ENCODE data around the gene GADD45G.

The GADD45G gene

GRCh38 chr9:89632192-89632733, 27.5 kb downstream of the GADD45G start:
- no peak for DNase-seq

- no peak for DNase-seq
Observed at GRCh38 chr9:89632736-89633135, 27.9 kb downstream of the GADD45G start.

- DNase-seq = no peak
Observed at GRCh38 chr9:89633404-89633803, 28.6 kb downstream of the GADD45G start.

GRCh38 chr9:89633920-89634319, 29.1 kb downstream of the GADD45G start:
- DNase-seq = no peak

GRCh38 chr9:89634995-89635742, 30.4 kb downstream of the GADD45G start:
- no peak for DNase-seq

- no peak for DNase-seq
Observed at GRCh38 chr9:89635816-89636215, 31.0 kb downstream of the GADD45G start.

GRCh38 chr9:89637787-89638186, 33.0 kb downstream of the GADD45G start:
- DNase-seq = no peak

GRCh38 chr9:89638359-89638758, 33.5 kb downstream of the GADD45G start:
- DNase-seq = no peak

- DNase-seq = no peak
Observed at GRCh38 chr9:89638893-89639292, 34.1 kb downstream of the GADD45G start.

GRCh38 chr9:89639367-89639795, 34.6 kb downstream of the GADD45G start:
- no peak for DNase-seq

- DNase-seq = no peak
Observed at GRCh38 chr9:89639961-89640360, 35.1 kb downstream of the GADD45G start.

- DNase-seq = no peak
Observed at GRCh38 chr9:89640361-89640760, 35.5 kb downstream of the GADD45G start.

GRCh38 chr9:89640801-89641200, 36.0 kb downstream of the GADD45G start:
- no peak for DNase-seq

- DNase-seq = no peak
Observed at GRCh38 chr9:89641980-89642379, 37.2 kb downstream of the GADD45G start.

- DNase-seq = no peak
Observed at GRCh38 chr9:89642789-89643188, 38.0 kb downstream of the GADD45G start.

GRCh38 chr9:89646189-89646939, 41.6 kb downstream of the GADD45G start:
- DNase-seq = no peak

- DNase-seq = no peak
Observed at GRCh38 chr9:89647366-89648128, 42.7 kb downstream of the GADD45G start.

- DNase-seq = no peak
Observed at GRCh38 chr9:89648247-89649000, 43.6 kb downstream of the GADD45G start.

- DNase-seq = no peak
Observed at GRCh38 chr9:89649039-89649691, 44.4 kb downstream of the GADD45G start.

GRCh38 chr9:89654025-89654662, 49.3 kb downstream of the GADD45G start:
- DNase-seq = no peak

All from T-helper 9 cell (primary cell).